Measurements from ENCODE around the gene MICAL3. TPM values are rescaled to one million over a fixed set of nuclear protein-coding genes. Genes with fewer than 3 reads are reported as not detected.

MICAL3 gene
- total RNA-seq, 2 donors from 2014 or later = 33.6 to 34.0 TPM

- TF ChIP-seq CTCF (IDR thresholded peaks at IDR 0.05) (no peak), POLR2A (IDR thresholded peaks at IDR 0.05) (no peak)
- no peak for ATAC-seq
- no peak overlapping the region for H3K27ac ChIP-seq
- peaks cover 0 to 2% of the 10 kb centered on the region in 2 donors for H3K36me3 ChIP-seq (replicated peaks in 1 of 2; ENCODE audit: insufficient read depth in 1 of 2, low read depth in 2 of 2)
- 92 to 95% methylated on average over 15 of the region's 15 CpGs for WGBS, 2 donors
- H3K4me1 ChIP-seq = no peaks in the 10 kb centered on the region
- H3K9me3 ChIP-seq = no peaks in the 10 kb centered on the region
- no peaks in the 10 kb centered on the region for H3K27me3 ChIP-seq
- no peak for DNase-seq
- intact Hi-C loops (cut with DNase I) = no loop called here
- no peak overlapping the region for H3K4me3 ChIP-seq
Measured at GRCh38 chr22:17823964-17824363, 200.4 kb downstream of the MICAL3 start.

- intact Hi-C loops (cut with DNase I) = no loop called here
Measured at GRCh38 chr22:17823226-17823625, 201.1 kb downstream of the MICAL3 start.

DNA sequence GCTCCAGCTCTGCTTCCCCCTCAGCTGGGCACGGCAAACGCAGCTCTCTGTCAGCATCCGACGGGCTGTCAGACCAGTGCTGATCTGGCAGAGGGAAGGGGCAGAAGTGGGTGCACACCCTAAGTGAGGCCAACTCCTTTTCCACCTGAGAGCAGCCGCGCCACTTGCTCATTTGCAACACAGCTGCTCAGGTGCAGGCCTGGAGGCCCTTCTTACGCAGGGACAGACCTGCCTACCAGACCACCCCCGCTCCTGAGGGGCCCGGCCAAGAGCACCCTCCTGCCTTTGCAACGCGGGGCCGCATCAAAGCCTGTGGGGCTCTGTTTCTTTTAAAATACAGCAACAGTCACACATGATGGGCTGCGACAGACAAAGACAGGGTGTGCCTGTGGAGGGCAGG, 202.3 kb downstream of the MICAL3 start:
- Histone ChIP-seq H3K27me3 (no peaks in the 10 kb centered on the region), H3K4me1 (no peaks in the 10 kb centered on the region), H3K9me3 (no peaks in the 10 kb centered on the region), H3K4me3 (no peak overlapping the region), H3K36me3 (replicated peaks in 1 of 2; ENCODE audit: insufficient read depth in 1 of 2, low read depth in 2 of 2) (peaks cover 0 to 2% of the 10 kb centered on the region in 2 donors), H3K27ac (no peak overlapping the region)
- TF ChIP-seq CTCF (IDR thresholded peaks at IDR 0.05) = no peak
- no peak for TF ChIP-seq POLR2A (IDR thresholded peaks at IDR 0.05)
- intact Hi-C loops (cut with DNase I) = no loop called here
- 96 to 100% methylated on average over 7 to 13 of the region's 13 CpGs for WGBS, 2 donors
- DNase-seq (no peak), ATAC-seq (no peak)

More at GRCh38 chr22:17823226-17823625, 201.1 kb downstream of the MICAL3 start:
- DNase-seq (no peak), ATAC-seq (no peak)
- H3K27me3 ChIP-seq = no peaks in the 10 kb centered on the region
- peaks cover 0 to 2% of the 10 kb centered on the region in 2 donors for H3K36me3 ChIP-seq (replicated peaks in 1 of 2; ENCODE audit: insufficient read depth in 1 of 2, low read depth in 2 of 2)
- WGBS, 2 donors = 76 to 86% methylated on average over 4 of the region's 4 CpGs
- no peaks in the 10 kb centered on the region for H3K4me1 ChIP-seq
- H3K27ac ChIP-seq = no peak overlapping the region
- no peak for TF ChIP-seq POLR2A (IDR thresholded peaks at IDR 0.05)
- TF ChIP-seq CTCF (IDR thresholded peaks at IDR 0.05) = no peak
- no peaks in the 10 kb centered on the region for H3K9me3 ChIP-seq
- H3K4me3 ChIP-seq = no peak overlapping the region

DNA sequence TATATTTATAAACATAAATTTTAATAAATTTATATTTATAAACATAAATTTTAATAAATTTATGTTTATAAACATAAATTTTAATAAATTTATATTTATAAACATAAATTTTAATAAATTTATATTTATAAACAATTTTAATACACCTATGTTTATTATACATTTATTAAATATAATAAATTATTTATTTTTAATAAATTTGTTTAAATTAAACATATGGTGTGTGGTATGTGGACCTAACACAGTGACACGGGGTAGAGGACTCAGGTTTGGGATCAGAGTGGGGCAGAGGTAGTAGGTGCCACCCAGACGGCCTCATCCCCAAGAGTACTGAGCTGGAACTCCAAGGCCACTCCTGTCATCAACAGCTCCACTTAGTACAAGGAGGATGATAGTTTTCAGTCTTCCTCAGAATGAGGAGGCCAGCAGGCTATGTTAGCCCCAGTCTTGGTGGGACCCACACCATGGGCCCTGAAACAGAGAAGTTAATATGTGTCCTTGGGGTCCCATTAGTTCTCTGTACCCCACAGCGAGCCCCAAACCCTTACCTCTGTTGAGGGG, 203.4 kb downstream of the MICAL3 start:
- intact Hi-C loops (cut with DNase I) = no loop called here
- 86 to 92% methylated on average over 3 of the region's 3 CpGs for whole genome bisulfite sequencing, 2 donors
- Histone ChIP-seq H3K36me3 (replicated peaks in 1 of 2; ENCODE audit: insufficient read depth in 1 of 2, low read depth in 2 of 2) (peaks cover 0 to 6% of the 10 kb centered on the region in 2 donors), H3K27me3 (no peaks in the 10 kb centered on the region), H3K27ac (no peak overlapping the region), H3K9me3 (no peaks in the 10 kb centered on the region), H3K4me3 (no peak overlapping the region), H3K4me1 (no peaks in the 10 kb centered on the region)
- DNase-seq = no peak
- ATAC-seq = no peak
- TF ChIP-seq POLR2A (IDR thresholded peaks at IDR 0.05) = no peak
- no peak for TF ChIP-seq CTCF (IDR thresholded peaks at IDR 0.05)

GRCh38 chr22:17818649-17819048, 205.7 kb downstream of the MICAL3 start:
- Histone ChIP-seq H3K4me3 (no peak overlapping the region), H3K27me3 (no peaks in the 10 kb centered on the region), H3K36me3 (replicated peaks in 1 of 2; ENCODE audit: insufficient read depth in 1 of 2, low read depth in 2 of 2) (peaks cover 0 to 9% of the 10 kb centered on the region in 2 donors), H3K9me3 (no peaks in the 10 kb centered on the region), H3K27ac (no peak overlapping the region), H3K4me1 (no peaks in the 10 kb centered on the region)
- DNase-seq (no peak), ATAC-seq (no peak)
- intact Hi-C loops (cut with DNase I) = no loop called here
- TF ChIP-seq POLR2A (IDR thresholded peaks at IDR 0.05) (no peak), CTCF (IDR thresholded peaks at IDR 0.05) (no peak)
- WGBS, 2 donors = 88 to 93% methylated on average over 14 of the region's 14 CpGs
